Measurements from ENCODE around the gene CPNE1. TPM values are rescaled to one million over a fixed set of nuclear protein-coding genes. Genes with fewer than 3 reads are reported as not detected.

The CPNE1 gene
- total RNA-seq, 1 donor from 2014 or later = 119 TPM

GRCh38 chr20:35600176-35600992 lies 64.3 kb downstream of the CPNE1 start:
- DNase-seq (ENCODE audit: low read depth) = no peak

GRCh38 chr20:35599776-35600120 lies 65.0 kb downstream of the CPNE1 start:
- DNase-seq (ENCODE audit: low read depth) = no peak

GRCh38 chr20:35598899-35599775 lies 65.6 kb downstream of the CPNE1 start:
- DNase-seq (ENCODE audit: low read depth) = no peak

- no peak for DNase-seq (ENCODE audit: low read depth)
These were observed 66.2 kb downstream of the CPNE1 start for GRCh38 chr20:35598476-35598875.

GRCh38 chr20:35597186-35597585 lies 67.5 kb downstream of the CPNE1 start:
- no peak for DNase-seq (ENCODE audit: low read depth)

- no peak for DNase-seq (ENCODE audit: low read depth)
These were observed 68.8 kb downstream of the CPNE1 start for GRCh38 chr20:35595901-35596300.

- DNase-seq (ENCODE audit: low read depth) = no peak
These were observed 69.2 kb downstream of the CPNE1 start for GRCh38 chr20:35595456-35595855.

- no peak for DNase-seq (ENCODE audit: low read depth)
These were observed 72.2 kb downstream of the CPNE1 start for GRCh38 chr20:35592339-35592974.

- DNase-seq (ENCODE audit: low read depth) = no peak
These were observed 76.3 kb downstream of the CPNE1 start for GRCh38 chr20:35588397-35588796.

GRCh38 chr20:35587436-35587835 lies 77.3 kb downstream of the CPNE1 start:
- no peak for DNase-seq (ENCODE audit: low read depth)

- no peak for DNase-seq (ENCODE audit: low read depth)
These were observed 77.8 kb downstream of the CPNE1 start for GRCh38 chr20:35586751-35587425.

- no peak for DNase-seq (ENCODE audit: low read depth)
These were observed 80.8 kb downstream of the CPNE1 start for GRCh38 chr20:35583636-35584560.

GRCh38 chr20:35582741-35583404 lies 81.8 kb downstream of the CPNE1 start:
- no peak for DNase-seq (ENCODE audit: low read depth)

GRCh38 chr20:35582131-35582530 lies 82.6 kb downstream of the CPNE1 start:
- DNase-seq (ENCODE audit: low read depth) = no peak

GRCh38 chr20:35579196-35579595 lies 85.5 kb downstream of the CPNE1 start:
- DNase-seq (ENCODE audit: low read depth) = no peak

GRCh38 chr20:35578469-35578868 lies 86.2 kb downstream of the CPNE1 start:
- no peak for DNase-seq (ENCODE audit: low read depth)

- DNase-seq (ENCODE audit: low read depth) = no peak
These were observed 87.9 kb downstream of the CPNE1 start for GRCh38 chr20:35576816-35577215.

Data from renal cortical epithelial cell (primary cell).